Caki2 (cell line): ENCODE data around the gene TIMM13. TPM values are rescaled to one million over a fixed set of nuclear protein-coding genes. Genes with fewer than 3 reads are reported as not detected.
A peak's percentile ranks its signal among the peaks of the same experiment; 100 is the strongest.
"Not testable (repeated sequence)": the region's sequence is repeated elsewhere in the genome, so short reads cannot be mapped to it uniquely, and the experiment has no call there.

Experiments used
- DNase-seq: peaks from one replicate; pipeline ENCODE4 v3.0.0-alpha.2; 2015; ENCODE audit warnings: low read depth
- in situ Hi-C: cut with HindIII; loops from 2 replicates; pipeline ENCODE4 v1.10.0; 2016; ENCODE audit warnings: low sequenced_read_pairs, low pct_unique_long_range_greater_than_20kb, mixed read lengths
- total RNA-seq: library from RNA; depleted of rRNA; stranded (reverse); fragments of >200 nt; shearing (Covaris generic); gene quantifications from 2 replicates; pipeline ENCODE4 v1.2.3, GENCODE V29; 2014; ENCODE audit warnings: low replicate concordance; rRNA removed

Gene TIMM13
- 31.9 and 50.6 TPM in 2 replicates for total RNA-seq

- in situ Hi-C loops = no loop called here
- DNase-seq = peak; percentile 88
Observed at GRCh38 chr19:2427429-2428320, at the start of gene TIMM13. TIMM13 (minus strand) TSS chr19:2427586; CDS start chr19:2427533, 53 bp downstream.

- in situ Hi-C loops = no loop called here
- no peak for DNase-seq
Observed at GRCh38 chr19:2476451-2477140, 49.2 kb upstream of the TIMM13 start.

- DNase-seq = peak; percentile 89
- in situ Hi-C loops = no loop called here
Observed at GRCh38 chr19:2475702-2476450, 48.5 kb upstream of the TIMM13 start, which contains the start of gene GADD45B. GADD45B (plus strand) TSS chr19:2476127; CDS start chr19:2476359, 232 bp downstream.

DNA sequence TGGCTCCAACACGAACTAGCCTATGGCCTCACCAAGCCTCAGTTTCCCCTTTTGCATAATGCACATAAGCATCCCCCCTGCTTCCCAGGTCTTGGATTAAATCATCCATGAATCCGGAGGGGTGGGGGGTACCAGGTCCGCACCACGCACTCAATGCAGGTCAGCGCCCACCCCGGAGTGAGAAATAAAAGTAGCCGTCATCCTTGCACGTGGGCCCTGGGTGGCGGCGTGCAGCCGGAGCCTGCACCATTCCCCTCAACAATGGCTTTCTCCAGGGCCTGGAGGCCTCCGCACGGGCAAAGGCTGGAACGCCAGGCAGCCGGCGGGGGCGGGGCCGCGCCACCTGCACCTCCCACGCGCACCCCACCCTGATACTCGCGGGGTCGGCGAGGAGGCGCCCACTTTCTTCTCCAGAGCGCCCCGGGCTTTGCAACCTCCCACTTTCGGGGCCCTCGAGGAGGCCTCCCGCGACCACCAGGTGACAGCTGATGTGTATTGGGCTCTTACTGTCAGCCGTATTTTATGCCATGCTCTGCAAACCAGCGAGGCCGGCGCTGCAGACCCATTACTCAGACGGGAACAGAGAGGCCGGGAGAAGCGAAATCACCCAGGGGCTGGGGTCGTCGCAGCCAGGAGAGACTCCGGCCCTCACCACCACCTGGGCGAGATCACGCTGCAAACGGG lies 47.8 kb upstream of the TIMM13 start:
- DNase-seq = peak; percentile 70
- in situ Hi-C loops = no loop called here

DNA sequence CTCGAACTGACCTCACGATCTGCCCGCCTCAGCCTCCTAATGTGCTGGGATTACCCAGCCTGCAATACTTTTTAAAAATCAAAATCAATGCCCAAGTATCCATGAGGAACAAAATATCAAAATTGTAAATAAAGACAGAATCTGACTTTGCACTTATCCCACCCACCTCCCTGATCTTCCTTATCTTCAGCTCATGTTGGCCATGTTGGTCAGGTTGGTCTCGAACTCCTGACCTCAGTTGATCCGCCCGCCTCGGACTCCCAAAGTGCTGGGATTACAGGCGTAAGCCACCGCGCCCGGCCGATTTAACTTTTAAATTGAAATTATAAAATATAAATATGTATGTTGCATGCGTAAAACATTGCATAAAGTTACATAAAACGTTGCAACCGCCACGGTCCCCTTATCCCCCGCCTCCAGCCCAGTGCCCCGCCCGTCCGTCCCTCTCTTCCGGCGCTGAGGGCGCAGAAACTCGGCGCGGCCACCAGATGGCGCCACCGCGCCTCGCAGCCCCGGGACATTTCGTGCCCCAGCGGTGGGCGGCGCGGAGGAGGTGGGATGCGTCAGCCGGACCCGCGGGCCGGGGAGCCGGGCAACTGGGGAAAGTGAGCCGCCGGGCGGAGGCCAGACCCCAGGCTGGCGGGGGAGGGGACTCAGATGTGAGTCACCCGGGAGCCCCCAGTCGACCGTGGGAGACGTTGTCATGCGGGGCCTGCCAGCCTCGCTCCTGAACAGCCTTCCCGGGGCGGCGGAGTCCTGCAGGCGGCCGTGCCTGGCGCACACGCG lies 47.0 kb upstream of the TIMM13 start:
- DNase-seq = peak; percentile 86
- in situ Hi-C loops = no loop called here

DNA sequence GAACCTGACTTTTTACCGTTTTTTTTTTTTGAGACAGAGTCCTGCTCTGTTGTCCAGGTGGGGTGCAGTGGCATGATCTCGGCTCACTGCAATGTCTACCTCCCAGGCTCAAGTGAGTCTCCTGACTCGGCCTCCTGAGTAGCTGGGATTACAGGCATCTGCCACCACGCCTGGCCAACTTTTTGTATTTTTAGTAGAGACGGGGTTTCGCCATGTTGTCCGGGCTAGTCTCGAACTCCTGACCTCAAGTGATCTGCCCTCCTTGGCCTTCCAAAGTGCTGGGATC lies 42.5 kb upstream of the TIMM13 start:
- DNase-seq, in situ Hi-C loops: not testable (repeated sequence)

- peak; percentile 75 for DNase-seq
Observed at GRCh38 chr19:2469102-2469914, 41.9 kb upstream of the TIMM13 start.

GRCh38 chr19:2468596-2468995 lies 41.2 kb upstream of the TIMM13 start:
- in situ Hi-C loops = no loop called here
- DNase-seq = no peak

More at GRCh38 chr19:2469102-2469914, 41.9 kb upstream of the TIMM13 start:
- in situ Hi-C loops = no loop called here

- in situ Hi-C loops = no loop called here
- DNase-seq = no peak
Observed at GRCh38 chr19:2464389-2464788, 37.0 kb upstream of the TIMM13 start.

DNA sequence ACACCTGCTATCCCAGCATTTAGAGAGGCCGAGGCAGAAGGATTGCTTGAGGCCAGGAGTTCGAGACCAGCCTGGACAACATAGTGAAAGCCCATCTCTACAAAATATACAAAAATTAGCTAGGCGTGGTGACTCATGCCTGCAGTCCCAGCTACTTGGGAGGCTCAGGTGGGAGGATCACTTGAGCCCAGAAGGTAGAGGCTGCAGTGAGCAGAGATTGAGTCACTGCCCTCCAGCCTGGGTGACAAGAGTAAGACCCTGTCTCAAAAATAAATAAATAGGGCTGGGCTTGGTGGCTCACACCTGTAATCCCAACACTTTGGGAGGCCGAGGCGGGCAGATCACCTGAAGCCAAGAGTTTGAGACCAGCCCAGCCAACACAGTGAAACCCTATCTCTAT lies 36.3 kb upstream of the TIMM13 start:
- in situ Hi-C loops, DNase-seq: not testable (repeated sequence)

GRCh38 chr19:2462635-2463421 lies 35.4 kb upstream of the TIMM13 start:
- peak; percentile 80 for DNase-seq
- in situ Hi-C loops = no loop called here

GRCh38 chr19:2461751-2462634 lies 34.6 kb upstream of the TIMM13 start:
- DNase-seq = peak; percentile 75
- in situ Hi-C loops = no loop called here

DNA sequence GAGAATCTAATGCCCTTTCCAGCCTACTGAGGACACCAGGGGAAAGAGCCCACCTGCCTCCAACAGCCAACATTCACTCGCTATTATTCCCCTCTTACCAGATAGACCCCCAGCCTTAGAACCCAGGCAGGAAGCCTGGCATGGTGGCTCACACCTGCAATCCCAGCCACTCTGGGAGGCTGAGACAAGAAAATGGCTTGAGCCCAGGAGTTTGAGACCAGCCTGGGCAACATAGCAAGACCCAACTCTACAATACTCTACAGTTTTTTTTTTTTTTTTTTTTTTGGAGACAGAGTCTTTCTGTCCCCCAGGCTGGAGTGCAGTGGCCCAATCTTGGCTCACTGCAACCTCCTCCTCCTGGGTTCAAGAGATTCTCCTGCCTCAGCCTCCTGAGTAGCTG lies 32.9 kb upstream of the TIMM13 start:
- no peak for DNase-seq
- in situ Hi-C loops = no loop called here

- in situ Hi-C loops = not testable (repeated sequence)
Observed at GRCh38 chr19:2458776-2459175, 31.4 kb upstream of the TIMM13 start.

DNA sequence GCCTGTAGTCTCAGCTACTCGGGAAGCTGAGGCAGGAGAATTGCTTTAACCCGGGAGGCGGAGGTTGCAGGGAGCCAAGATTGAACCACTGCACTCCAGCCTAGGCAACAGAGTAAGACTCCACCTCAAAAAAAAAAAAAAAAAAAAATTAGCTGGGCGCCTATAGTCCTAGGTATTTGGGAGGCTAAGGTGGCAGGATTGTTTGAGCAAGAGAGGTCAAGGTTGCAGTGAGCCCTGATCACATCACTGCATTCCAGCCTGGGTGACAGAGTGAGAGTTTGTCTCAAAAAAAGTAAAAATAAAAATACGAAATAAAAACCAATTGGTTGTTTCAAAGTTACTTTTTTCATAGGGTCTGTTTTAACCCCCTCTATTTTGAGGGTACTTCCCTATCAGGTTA lies 30.7 kb upstream of the TIMM13 start:
- no peak for DNase-seq
- in situ Hi-C loops = no loop called here

More at GRCh38 chr19:2458776-2459175, 31.4 kb upstream of the TIMM13 start:
- DNase-seq = not testable (repeated sequence)
